ENCODE results near the gene SCYL1.

DNA sequence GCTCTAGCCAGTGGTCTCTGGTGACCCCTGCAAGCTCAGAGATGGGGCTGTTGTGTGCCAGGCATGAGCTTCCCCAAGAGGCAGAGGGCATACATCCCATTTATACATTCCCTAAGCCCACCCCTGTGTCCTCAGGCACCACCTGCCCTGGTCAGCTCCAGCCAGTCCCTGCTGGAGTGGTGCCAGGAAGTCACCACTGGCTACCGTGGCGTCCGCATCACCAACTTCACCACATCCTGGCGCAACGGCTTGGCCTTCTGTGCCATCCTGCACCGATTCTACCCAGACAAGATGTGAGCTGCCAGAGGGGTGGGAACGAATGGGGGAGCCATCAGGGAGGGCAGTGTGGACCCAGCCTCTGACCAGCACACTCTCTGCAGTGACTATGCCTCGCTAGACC, 59.2 kb downstream of the SCYL1 start:
- no peak for TF ChIP-seq EZH2 (IDR thresholded peaks at IDR 0.05; ENCODE audit: borderline replicate concordance, low read length)
- TF ChIP-seq CTCF (IDR thresholded peaks at IDR 0.05; ENCODE audit: low read length), result no peak
